SU-DHL-6 (cell line): ENCODE data around the gene FAM98C.

Experiments
- H2AFZ ChIP-seq: fragments of 200-600 bp; sonication (generic); 2 replicates; pipeline ENCODE4 v1.6.1; 2014; ENCODE audit warnings: low read depth, mild to moderate bottlenecking, moderate library complexity, mixed read lengths, antibody characterized with exemption, low read length; ENCODE audit not compliant: severe bottlenecking
- H3F3A ChIP-seq: fragments of 200-600 bp; shearing (Covaris generic); 2 replicates; pipeline ENCODE4 v1.6.0; 2016; ENCODE audit warnings: antibody characterized with exemption, mild to moderate bottlenecking; ENCODE audit not compliant: insufficient read depth
- H3K27ac ChIP-seq: fragments of 200-600 bp; sonication (generic); 2 replicates; pipeline ENCODE4 v1.5.1; 2016; ENCODE audit warnings: low read depth, mild to moderate bottlenecking, low read length, moderate library complexity, mixed read lengths
- H3K27me3 ChIP-seq: fragments of 200-600 bp; sonication (generic), shearing (Covaris generic); 2 replicates; pipeline ENCODE4 v1.6.0; 2014; ENCODE audit warnings: mild to moderate bottlenecking, low read length
- H3K36me3 ChIP-seq: fragments of 200-600 bp; sonication (generic); 2 replicates; pipeline ENCODE4 v1.6.1; 2014; ENCODE audit warnings: mild to moderate bottlenecking, low read length, mixed read lengths
- H3K4me2 ChIP-seq: fragments of 300-600, 200-600 bp; shearing (Covaris generic), sonication (generic); 2 replicates; pipeline ENCODE4 v1.6.0; 2014; ENCODE audit warnings: low read length, low read depth, mild to moderate bottlenecking; ENCODE audit not compliant: poor library complexity, severe bottlenecking
- H3K4me3 ChIP-seq: fragments of 200-600 bp; sonication (generic); 2 replicates; pipeline ENCODE4 v1.5.1; 2014; ENCODE audit warnings: antibody characterized with exemption, low read length, mild to moderate bottlenecking, mixed read lengths; ENCODE audit not compliant: insufficient read depth, poor library complexity, severe bottlenecking
- H3K79me2 ChIP-seq: fragments of 200-600 bp; sonication (generic); 2 replicates; pipeline ENCODE4 v1.6.1; 2014; ENCODE audit warnings: mild to moderate bottlenecking, low read length, moderate library complexity; ENCODE audit not compliant: insufficient read depth
- H3K9ac ChIP-seq: fragments of 200-600 bp; sonication (generic); 2 replicates; pipeline ENCODE4 v1.7.0; 2014; ENCODE audit warnings: mild to moderate bottlenecking, low read length
- H3K9me2 ChIP-seq: fragments of 200-600 bp; sonication (generic); replicated peaks from 2 replicates; pipeline ENCODE4 v1.6.1; 2014; ENCODE audit warnings: low read length; ENCODE audit not compliant: insufficient read depth
- H3K9me3 ChIP-seq: fragments of 200-600 bp; sonication (generic); 2 replicates; pipeline ENCODE4 v1.6.1; 2014; ENCODE audit warnings: low read length, mixed read lengths; ENCODE audit not compliant: insufficient read depth
- H4K20me1 ChIP-seq: fragments of 200-600 bp; sonication (generic); 2 replicates; pipeline ENCODE4 v1.6.1; 2014; ENCODE audit warnings: low read depth, mild to moderate bottlenecking, antibody characterized with exemption, low read length, moderate library complexity, mixed read lengths
- EZH2phosphoT487 ChIP-seq: fragments of 200-600 bp; sonication (generic), shearing (Covaris generic); conservative IDR thresholded peaks from 2 replicates; pipeline ENCODE4 v1.6.1; 2018; ENCODE audit warnings: mild to moderate bottlenecking, antibody characterized with exemption, low read length, moderate library complexity, mixed read lengths
- TF ChIP-seq, protein P1 (sequence below): fragments of 200-600 bp; sonication (generic); IDR thresholded peaks from one replicate; pipeline ENCODE4 v1.5.1; 2017; ENCODE audit warnings: antibody characterized with exemption, mild to moderate bottlenecking, low read length, moderate library complexity; ENCODE audit not compliant: insufficient read depth, poor library complexity, severe bottlenecking

The FAM98C gene

DNA sequence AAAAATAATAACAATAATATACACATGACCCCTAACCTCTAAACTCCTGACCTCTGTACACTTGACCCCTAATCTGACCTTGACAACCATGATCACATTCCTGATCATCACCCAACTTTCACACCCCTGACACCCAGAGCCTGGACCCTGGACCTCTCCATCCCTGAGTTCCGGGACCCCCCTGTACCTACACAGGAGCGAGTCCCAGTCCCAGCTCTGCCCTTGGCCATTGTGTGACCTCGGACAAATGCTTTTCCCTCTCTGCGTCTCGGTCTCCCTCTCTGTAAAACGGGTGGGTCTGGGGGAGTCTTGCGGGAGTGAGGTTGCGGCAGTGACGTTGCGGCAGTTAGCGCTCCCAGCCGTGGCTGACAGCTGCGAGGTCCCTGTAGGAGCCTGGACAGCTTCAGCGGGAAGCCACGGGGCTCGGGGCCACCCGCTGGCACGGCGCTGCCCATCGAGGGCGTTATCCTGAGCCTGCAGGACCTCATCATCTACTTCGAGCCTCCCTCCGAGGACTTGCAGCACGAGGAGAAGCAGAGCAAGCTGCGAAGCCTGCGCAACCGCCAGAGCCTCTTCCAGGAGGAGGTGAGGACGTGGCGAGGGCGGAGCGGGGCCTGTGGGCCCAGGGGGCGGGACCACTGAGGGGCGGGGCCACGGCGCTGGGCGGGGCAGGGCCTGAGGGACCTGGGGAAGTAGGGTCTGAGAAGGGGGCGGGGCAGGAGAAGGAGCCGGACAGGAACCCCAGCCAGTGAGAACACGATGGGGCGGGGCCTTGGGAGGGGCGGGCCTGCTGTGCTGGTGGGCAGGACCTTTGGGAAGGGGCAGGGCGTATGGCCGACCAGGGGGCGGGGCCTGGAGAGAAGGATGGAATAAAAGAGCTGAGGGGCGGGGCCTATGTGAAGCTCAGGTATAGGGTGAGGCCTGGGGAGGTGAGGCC lies 49.8 kb downstream of the FAM98C start:
- Histone ChIP-seq H3K36me3 (no peaks in the 10 kb centered on the region), H3K9me3 (no peaks in the 10 kb centered on the region), H3K27me3 (no peaks in the 10 kb centered on the region), H3K4me2 (no peak overlapping the region), H2AFZ (no peak overlapping the region), H3K9ac (no peak overlapping the region), H3K79me2 (no peaks in the 10 kb centered on the region), H3K9me2 (no peaks in the 10 kb centered on the region), H3K4me3 (no peak overlapping the region), H3K27ac (no peak overlapping the region), H4K20me1 (no peaks in the 10 kb centered on the region), H3F3A (no peaks in the 10 kb centered on the region)
- TF ChIP-seq, protein P1, sequence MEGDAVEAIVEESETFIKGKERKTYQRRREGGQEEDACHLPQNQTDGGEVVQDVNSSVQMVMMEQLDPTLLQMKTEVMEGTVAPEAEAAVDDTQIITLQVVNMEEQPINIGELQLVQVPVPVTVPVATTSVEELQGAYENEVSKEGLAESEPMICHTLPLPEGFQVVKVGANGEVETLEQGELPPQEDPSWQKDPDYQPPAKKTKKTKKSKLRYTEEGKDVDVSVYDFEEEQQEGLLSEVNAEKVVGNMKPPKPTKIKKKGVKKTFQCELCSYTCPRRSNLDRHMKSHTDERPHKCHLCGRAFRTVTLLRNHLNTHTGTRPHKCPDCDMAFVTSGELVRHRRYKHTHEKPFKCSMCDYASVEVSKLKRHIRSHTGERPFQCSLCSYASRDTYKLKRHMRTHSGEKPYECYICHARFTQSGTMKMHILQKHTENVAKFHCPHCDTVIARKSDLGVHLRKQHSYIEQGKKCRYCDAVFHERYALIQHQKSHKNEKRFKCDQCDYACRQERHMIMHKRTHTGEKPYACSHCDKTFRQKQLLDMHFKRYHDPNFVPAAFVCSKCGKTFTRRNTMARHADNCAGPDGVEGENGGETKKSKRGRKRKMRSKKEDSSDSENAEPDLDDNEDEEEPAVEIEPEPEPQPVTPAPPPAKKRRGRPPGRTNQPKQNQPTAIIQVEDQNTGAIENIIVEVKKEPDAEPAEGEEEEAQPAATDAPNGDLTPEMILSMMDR, result no peak
- TF ChIP-seq EZH2phosphoT487, result no peak

DNA sequence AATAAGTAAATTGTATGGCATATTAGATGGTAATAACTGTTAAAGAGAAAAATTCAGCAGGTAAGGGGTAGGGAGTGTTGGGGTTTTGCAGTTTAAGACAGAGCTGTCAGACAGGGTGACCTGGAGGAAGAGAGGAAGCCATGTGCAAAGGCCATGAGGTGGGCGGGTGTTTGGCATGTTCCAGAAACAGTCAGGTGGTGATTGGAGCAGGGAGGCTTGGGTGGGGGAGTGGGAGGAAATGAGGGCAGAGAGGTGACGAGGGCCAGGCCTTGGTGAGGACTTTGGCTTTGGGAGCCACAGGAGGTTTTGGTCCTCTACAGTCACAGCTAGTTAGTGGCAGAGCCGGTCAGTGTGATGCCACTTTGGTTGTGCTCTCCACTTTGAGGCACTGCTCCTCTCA lies 50.7 kb downstream of the FAM98C start:
- Histone ChIP-seq H3K27me3 (no peaks in the 10 kb centered on the region), H2AFZ (no peak overlapping the region), H3K9ac (no peak overlapping the region), H3K9me2 (no peaks in the 10 kb centered on the region), H3K27ac (no peak overlapping the region), H3K79me2 (no peaks in the 10 kb centered on the region), H3K4me3 (no peak overlapping the region), H3K9me3 (no peaks in the 10 kb centered on the region), H4K20me1 (no peaks in the 10 kb centered on the region), H3K36me3 (no peaks in the 10 kb centered on the region), H3F3A (no peaks in the 10 kb centered on the region), H3K4me2 (no peak overlapping the region)
- no peak for TF ChIP-seq EZH2phosphoT487
- TF ChIP-seq, protein P1, result no peak

DNA sequence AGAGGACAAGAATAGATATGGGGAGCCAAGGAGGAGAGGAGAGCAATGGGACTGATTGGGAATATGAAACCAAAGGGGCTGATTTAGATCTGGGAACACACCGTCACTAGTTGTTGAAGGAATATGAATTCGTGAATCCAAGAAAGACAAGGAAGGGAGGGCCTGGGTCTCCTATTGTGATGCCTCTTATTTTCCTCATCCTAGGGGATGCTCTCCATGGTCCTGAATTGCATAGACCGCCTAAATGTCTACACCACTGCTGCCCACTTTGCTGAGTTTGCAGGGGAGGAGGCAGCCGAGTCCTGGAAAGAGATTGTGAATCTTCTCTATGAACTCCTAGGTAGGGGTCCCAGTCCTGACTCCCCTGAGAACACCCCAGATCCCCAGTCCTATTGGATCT lies 52.1 kb downstream of the FAM98C start:
- no peaks in the 10 kb centered on the region for H3K9me3 ChIP-seq
- no peak overlapping the region for H3K27ac ChIP-seq
- no peaks in the 10 kb centered on the region for H3K27me3 ChIP-seq
- H3K4me3 ChIP-seq, result no peak overlapping the region
- no peak overlapping the region for H3K4me2 ChIP-seq
- no peaks in the 10 kb centered on the region for H3K9me2 ChIP-seq
- no peaks in the 10 kb centered on the region for H3K36me3 ChIP-seq
- H4K20me1 ChIP-seq, result no peaks in the 10 kb centered on the region
- H3F3A ChIP-seq, result no peaks in the 10 kb centered on the region
- no peaks in the 10 kb centered on the region for H3K79me2 ChIP-seq
- H2AFZ ChIP-seq, result no peak overlapping the region
- TF ChIP-seq, protein P1, result no peak
- TF ChIP-seq EZH2phosphoT487, result no peak
- no peak overlapping the region for H3K9ac ChIP-seq
